GM12878 (cell line): ENCODE results near the gene UBE2M. TPM values are rescaled to one million over a fixed set of nuclear protein-coding genes. Genes with fewer than 3 reads are reported as not detected.
A peak's percentile ranks its signal among the peaks of the same experiment; 100 is the strongest.

Experiments used
- ASH2L ChIP-seq: fragments of 300-600, 200-600 bp; sonication (generic); IDR thresholded peaks from 2 replicates; pipeline ENCODE4 v1.6.1; 2017; ENCODE audit warnings: low read depth, mild to moderate bottlenecking, borderline replicate concordance
- EED ChIP-seq: sonication (generic); IDR thresholded peaks from 2 replicates; pipeline ENCODE4 v1.6.1; 2016; ENCODE audit warnings: antibody characterized with exemption, low read depth
- FOS ChIP-seq: IDR thresholded peaks from 3 replicates; pipeline ENCODE4 v1.6.1; 2011; ENCODE audit warnings: borderline replicate concordance; ENCODE audit not compliant: insufficient read length; ENCODE audit errors: extremely low read depth
- GABPA ChIP-seq: IDR thresholded peaks from 2 replicates; pipeline ENCODE4 v1.6.1; 2014; ENCODE audit warnings: antibody characterized with exemption, low read depth, mild to moderate bottlenecking, inconsistent platforms
- MYC ChIP-seq: IDR thresholded peaks from 2 replicates; pipeline ENCODE4 v1.6.1; 2011; ENCODE audit warnings: mild to moderate bottlenecking, low read length, moderate library complexity, inconsistent platforms; ENCODE audit not compliant: insufficient read depth, insufficient replicate concordance, insufficient read length, severe bottlenecking
- SRF ChIP-seq, 2 experiments: IDR thresholded peaks; 2 replicates each; pipeline ENCODE4 v1.6.1; 2011; ENCODE audit warnings: low read depth in 2 of 2, low read length in 2 of 2, mild to moderate bottlenecking in 1 of 2, moderate library complexity in 1 of 2
- polyA plus RNA-seq, 11 experiments: library from polyadenylated mRNA; depleted of rRNA in 4 of 11; unstranded in 6 of 11; stranded (reverse) in 5 of 11; fragments of >200 nt; fragmentation: Nextera tagmentation in 4 of 11; fragmentation: Illumina TruSeq in 1 of 11; extraction: Ambion mirVana in 4 of 11; extraction: Trizol in 1 of 11; gene quantifications; 1 replicate in 1 of 11; 2 replicates in 10 of 11; pipeline versions ENCODE4 v1.2.1 to v1.2.3, GENCODE V29; 2011 to 2016; ENCODE audit warnings: inconsistent platforms in 2 of 11, missing spikeins in 2 of 11, low read depth in 1 of 11
- total RNA-seq, 4 experiments: library from RNA; depleted of rRNA in 3 of 4; stranded (reverse); fragments of >200 nt in 3 of 4; fragmentation: Illumina TruSeq in 1 of 4; extraction: Trizol in 1 of 4; gene quantifications; 2 replicates each; pipeline versions ENCODE4 v1.2.1 to v1.2.3, GENCODE V29; 2013 to 2021
- TF ChIP-seq, protein P1 (sequence below): IDR thresholded peaks from 2 replicates; pipeline ENCODE4 v1.6.1; 2012; ENCODE audit warnings: improper control_type of control experiment, low read depth, low read length; ENCODE audit not compliant: insufficient replicate concordance
- TF ChIP-seq, protein P2 (sequence below): fragments of 450-650 bp; IDR thresholded peaks from 2 replicates; pipeline ENCODE4 v1.6.1; 2014; ENCODE audit warnings: mild to moderate bottlenecking
- TF ChIP-seq, protein P3 (sequence below): IDR thresholded peaks from 2 replicates; pipeline ENCODE4 v1.6.1; 2012; ENCODE audit warnings: low read depth, low read length, improper control_type of control experiment

Gene UBE2M
- total and polyA plus RNA-seq, 10 of the 15 experiments (the other 5 are each of a cell fraction or from before 2014, with no cell fraction given), result 1.4 to 105 (median 73.9) TPM

DNA sequence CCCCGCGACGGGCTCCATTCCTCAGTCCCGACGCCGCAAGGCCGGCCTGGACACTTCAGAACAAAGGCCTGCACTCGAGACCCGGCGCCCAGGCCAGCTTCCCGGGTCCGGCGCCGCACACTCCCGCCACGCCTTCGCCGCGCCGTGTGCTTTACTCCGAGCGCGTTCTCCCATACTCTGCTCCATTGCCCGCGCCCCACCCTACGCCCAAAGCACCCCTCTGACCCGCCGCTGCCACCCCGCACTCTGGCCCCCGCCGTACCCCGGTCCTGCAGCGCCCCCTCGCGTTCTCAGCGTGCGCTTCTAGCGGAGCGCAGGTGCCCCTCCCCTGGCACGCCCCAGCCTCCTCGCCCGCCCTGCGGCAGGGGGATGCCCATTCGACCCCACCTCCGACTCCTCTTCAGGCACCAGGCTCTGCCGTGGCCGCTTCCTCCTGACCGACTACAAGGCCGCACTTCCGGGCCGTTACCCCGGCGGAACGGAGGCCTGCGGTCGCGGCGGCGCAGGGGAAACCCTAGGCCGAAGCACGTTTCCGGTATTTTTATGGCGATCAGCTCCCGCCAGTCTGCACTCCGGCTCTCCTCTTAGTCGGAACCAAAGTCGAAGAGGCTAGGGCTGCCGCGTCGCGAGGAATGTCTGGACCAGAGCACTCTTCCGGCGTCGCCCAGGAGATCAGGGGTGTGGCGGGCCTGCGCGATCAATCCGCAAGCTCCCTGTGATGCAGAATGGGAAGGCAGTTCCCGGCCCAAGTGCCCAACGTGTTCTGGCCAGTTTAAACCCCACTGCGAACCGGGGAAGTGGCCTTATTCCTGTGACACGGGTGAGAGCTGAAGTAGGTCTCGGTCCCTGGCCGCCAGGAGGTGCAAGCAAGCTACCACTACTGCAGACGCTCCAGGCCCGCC, 38.8 kb downstream of the UBE2M start, which contains the start of gene ZBTB45 (continued):
- TF ChIP-seq MYC (no peak), ASH2L (peak; percentile 72; the same call in 1 of the 2 replicates), FOS (no peak), SRF (IDR thresholded peaks at IDR 0.05; ENCODE audit: low read depth in 2 of 2, low read length in 2 of 2) (peak; percentile 55 to 93), GABPA (peak; percentile 100), EED (peak; percentile 62; the same call in 1 of the 2 replicates)
- TF ChIP-seq, protein P1, sequence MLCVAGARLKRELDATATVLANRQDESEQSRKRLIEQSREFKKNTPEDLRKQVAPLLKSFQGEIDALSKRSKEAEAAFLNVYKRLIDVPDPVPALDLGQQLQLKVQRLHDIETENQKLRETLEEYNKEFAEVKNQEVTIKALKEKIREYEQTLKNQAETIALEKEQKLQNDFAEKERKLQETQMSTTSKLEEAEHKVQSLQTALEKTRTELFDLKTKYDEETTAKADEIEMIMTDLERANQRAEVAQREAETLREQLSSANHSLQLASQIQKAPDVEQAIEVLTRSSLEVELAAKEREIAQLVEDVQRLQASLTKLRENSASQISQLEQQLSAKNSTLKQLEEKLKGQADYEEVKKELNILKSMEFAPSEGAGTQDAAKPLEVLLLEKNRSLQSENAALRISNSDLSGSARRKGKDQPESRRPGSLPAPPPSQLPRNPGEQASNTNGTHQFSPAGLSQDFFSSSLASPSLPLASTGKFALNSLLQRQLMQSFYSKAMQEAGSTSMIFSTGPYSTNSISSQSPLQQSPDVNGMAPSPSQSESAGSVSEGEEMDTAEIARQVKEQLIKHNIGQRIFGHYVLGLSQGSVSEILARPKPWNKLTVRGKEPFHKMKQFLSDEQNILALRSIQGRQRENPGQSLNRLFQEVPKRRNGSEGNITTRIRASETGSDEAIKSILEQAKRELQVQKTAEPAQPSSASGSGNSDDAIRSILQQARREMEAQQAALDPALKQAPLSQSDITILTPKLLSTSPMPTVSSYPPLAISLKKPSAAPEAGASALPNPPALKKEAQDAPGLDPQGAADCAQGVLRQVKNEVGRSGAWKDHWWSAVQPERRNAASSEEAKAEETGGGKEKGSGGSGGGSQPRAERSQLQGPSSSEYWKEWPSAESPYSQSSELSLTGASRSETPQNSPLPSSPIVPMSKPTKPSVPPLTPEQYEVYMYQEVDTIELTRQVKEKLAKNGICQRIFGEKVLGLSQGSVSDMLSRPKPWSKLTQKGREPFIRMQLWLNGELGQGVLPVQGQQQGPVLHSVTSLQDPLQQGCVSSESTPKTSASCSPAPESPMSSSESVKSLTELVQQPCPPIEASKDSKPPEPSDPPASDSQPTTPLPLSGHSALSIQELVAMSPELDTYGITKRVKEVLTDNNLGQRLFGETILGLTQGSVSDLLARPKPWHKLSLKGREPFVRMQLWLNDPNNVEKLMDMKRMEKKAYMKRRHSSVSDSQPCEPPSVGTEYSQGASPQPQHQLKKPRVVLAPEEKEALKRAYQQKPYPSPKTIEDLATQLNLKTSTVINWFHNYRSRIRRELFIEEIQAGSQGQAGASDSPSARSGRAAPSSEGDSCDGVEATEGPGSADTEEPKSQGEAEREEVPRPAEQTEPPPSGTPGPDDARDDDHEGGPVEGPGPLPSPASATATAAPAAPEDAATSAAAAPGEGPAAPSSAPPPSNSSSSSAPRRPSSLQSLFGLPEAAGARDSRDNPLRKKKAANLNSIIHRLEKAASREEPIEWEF, result no peak
- TF ChIP-seq, protein P2, sequence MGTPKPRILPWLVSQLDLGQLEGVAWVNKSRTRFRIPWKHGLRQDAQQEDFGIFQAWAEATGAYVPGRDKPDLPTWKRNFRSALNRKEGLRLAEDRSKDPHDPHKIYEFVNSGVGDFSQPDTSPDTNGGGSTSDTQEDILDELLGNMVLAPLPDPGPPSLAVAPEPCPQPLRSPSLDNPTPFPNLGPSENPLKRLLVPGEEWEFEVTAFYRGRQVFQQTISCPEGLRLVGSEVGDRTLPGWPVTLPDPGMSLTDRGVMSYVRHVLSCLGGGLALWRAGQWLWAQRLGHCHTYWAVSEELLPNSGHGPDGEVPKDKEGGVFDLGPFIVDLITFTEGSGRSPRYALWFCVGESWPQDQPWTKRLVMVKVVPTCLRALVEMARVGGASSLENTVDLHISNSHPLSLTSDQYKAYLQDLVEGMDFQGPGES, result peak; percentile 67
- TF ChIP-seq, protein P3, sequence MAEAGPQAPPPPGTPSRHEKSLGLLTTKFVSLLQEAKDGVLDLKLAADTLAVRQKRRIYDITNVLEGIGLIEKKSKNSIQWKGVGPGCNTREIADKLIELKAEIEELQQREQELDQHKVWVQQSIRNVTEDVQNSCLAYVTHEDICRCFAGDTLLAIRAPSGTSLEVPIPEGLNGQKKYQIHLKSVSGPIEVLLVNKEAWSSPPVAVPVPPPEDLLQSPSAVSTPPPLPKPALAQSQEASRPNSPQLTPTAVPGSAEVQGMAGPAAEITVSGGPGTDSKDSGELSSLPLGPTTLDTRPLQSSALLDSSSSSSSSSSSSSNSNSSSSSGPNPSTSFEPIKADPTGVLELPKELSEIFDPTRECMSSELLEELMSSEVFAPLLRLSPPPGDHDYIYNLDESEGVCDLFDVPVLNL, result 0 out of 2 replicates have a peak, but pooled peaks have one; percentile 31
- TF ChIP-seq, all 136 proteins: peak for 94
